Neuronal stem cell (in vitro differentiated cells): ENCODE measurements around the gene ERICH2.

Source experiments
- DNase-seq: peaks from one replicate; pipeline ENCODE4 v3.0.0-alpha.2; 2013; ENCODE audit warnings: low spot score
- H2AFZ ChIP-seq: one replicate; pipeline ENCODE4 v1.6.1; 2013; ENCODE audit warnings: mild to moderate bottlenecking, low read length, inconsistent platforms
- H2AK5ac ChIP-seq: 2 replicates; pipeline ENCODE4 v1.6.1; 2013; ENCODE audit warnings: low read depth, mild to moderate bottlenecking, inconsistent platforms, low read length, moderate library complexity, mixed read lengths
- H2BK120ac ChIP-seq: 2 replicates; pipeline ENCODE4 v1.6.1; 2013; ENCODE audit warnings: low read depth, mild to moderate bottlenecking, inconsistent platforms, low read length, moderate library complexity, mixed read lengths
- H2BK12ac ChIP-seq: one replicate; pipeline ENCODE4 v1.6.1; 2013; ENCODE audit warnings: low read length, inconsistent platforms
- H2BK15ac ChIP-seq: 2 replicates; pipeline ENCODE4 v1.6.1; 2013; ENCODE audit warnings: mild to moderate bottlenecking, low read length, inconsistent platforms, mixed read lengths
- H2BK5ac ChIP-seq: one replicate; pipeline ENCODE4 v1.6.1; 2013; ENCODE audit warnings: inconsistent platforms, mild to moderate bottlenecking, low read length, moderate library complexity
- H3K14ac ChIP-seq: one replicate; pipeline ENCODE4 v1.6.1; 2013; ENCODE audit warnings: low read length, inconsistent platforms
- H3K18ac ChIP-seq: 2 replicates; pipeline ENCODE4 v1.6.1; 2013; ENCODE audit warnings: low read length, inconsistent platforms
- H3K23ac ChIP-seq: 2 replicates; pipeline ENCODE4 v1.6.1; 2013; ENCODE audit warnings: low read depth, mild to moderate bottlenecking, mixed read lengths, low read length, inconsistent platforms; ENCODE audit not compliant: poor library complexity
- H3K27ac ChIP-seq: replicated peaks from 3 replicates; pipeline ENCODE4 v1.5.1; 2013; ENCODE audit warnings: low read length, inconsistent platforms
- H3K27me3 ChIP-seq, 3 experiments: 2 replicates each; pipeline ENCODE4 v1.6.1; 2013; ENCODE audit warnings: low read length in 3 of 3, mild to moderate bottlenecking in 2 of 3, inconsistent platforms in 1 of 3, low read depth in 1 of 3, mixed read lengths in 1 of 3, moderate library complexity in 1 of 3; ENCODE audit not compliant: control insufficient read depth in 3 of 3, insufficient read depth in 3 of 3
- H3K36me3 ChIP-seq, 2 donors: replicated peaks in 1 of 2; 2 replicates each; pipeline ENCODE4 v1.6.1; 2013; ENCODE audit warnings: low read length in 2 of 2; ENCODE audit not compliant: control insufficient read depth in 2 of 2, insufficient read depth in 2 of 2
- H3K4ac ChIP-seq: 2 replicates; pipeline ENCODE4 v1.6.1; 2013; ENCODE audit warnings: inconsistent platforms, mild to moderate bottlenecking, low read length, moderate library complexity
- H3K4me1 ChIP-seq, 2 donors: 1 replicate in 1 of 2; 2 replicates in 1 of 2; pipeline ENCODE4 v1.6.1; 2013; ENCODE audit warnings: low read length in 2 of 2, low read depth in 1 of 2; ENCODE audit not compliant: control insufficient read depth in 2 of 2, insufficient read depth in 1 of 2
- H3K4me2 ChIP-seq: one replicate; pipeline ENCODE4 v1.6.1; 2013; ENCODE audit warnings: mild to moderate bottlenecking, low read length, inconsistent platforms; ENCODE audit not compliant: insufficient read depth, poor library complexity, severe bottlenecking
- H3K4me3 ChIP-seq, 2 donors: 2 replicates each; pipeline ENCODE4 v1.5.1; 2013; ENCODE audit warnings: low read length in 2 of 2, mild to moderate bottlenecking in 2 of 2, inconsistent platforms in 1 of 2, moderate library complexity in 1 of 2
- H3K79me1 ChIP-seq: one replicate; pipeline ENCODE4 v1.6.1; 2013; ENCODE audit warnings: low read depth, mild to moderate bottlenecking, inconsistent platforms, low read length, moderate library complexity
- H3K9ac ChIP-seq: one replicate; pipeline ENCODE4 v1.6.1; 2013; ENCODE audit warnings: mild to moderate bottlenecking, low read depth, low read length, inconsistent platforms; ENCODE audit not compliant: poor library complexity
- H3K9me3 ChIP-seq, 2 donors: replicated peaks in 1 of 2; 2 replicates each; pipeline versions ENCODE3 to v1.6.1; 2013; ENCODE audit warnings: low read length in 2 of 2, mild to moderate bottlenecking in 2 of 2, inconsistent platforms in 1 of 2, low read depth in 1 of 2, mixed read lengths in 1 of 2, moderate library complexity in 1 of 2; ENCODE audit not compliant: control insufficient read depth in 2 of 2, insufficient read depth in 1 of 2
- H4K8ac ChIP-seq: one replicate; pipeline ENCODE4 v1.6.1; 2013; ENCODE audit warnings: low read depth, mild to moderate bottlenecking, inconsistent platforms, low read length, moderate library complexity
- H4K91ac ChIP-seq: one replicate; pipeline ENCODE4 v1.6.1; 2013; ENCODE audit warnings: low read length, low read depth, mild to moderate bottlenecking, inconsistent platforms; ENCODE audit not compliant: poor library complexity
- WGBS, 2 donors: extraction: QIAGEN DNeasy Blood & Tissue Kit; methylation state at CpG; one replicate each; pipeline ENCODE4 v1.1.7; 2013; ENCODE audit warnings: missing lambda C conversion rate in 2 of 2, mixed read lengths in 1 of 2; ENCODE audit not compliant: insufficient read length in 2 of 2, insufficient replicate concordance in 1 of 2; ENCODE audit errors: extremely low coverage in 2 of 2; 5-methylcytosine and 5-hydroxymethylcytosine counted together

ERICH2 gene

GRCh38 chr2:170762760-170763159, 7.4 kb upstream of the ERICH2 start:
- H2AK5ac ChIP-seq, result no peak overlapping the region
- H3K4me3 ChIP-seq, result no peak overlapping the region
- no peak overlapping the region for H2BK5ac ChIP-seq
- no peak for DNase-seq
- no peak overlapping the region for H2AFZ ChIP-seq
- H3K79me1 ChIP-seq, result peaks cover 2% of the 10 kb centered on the region
- H3K27me3 ChIP-seq, result no peaks in the 10 kb centered on the region
- H4K8ac ChIP-seq, result no peak overlapping the region
- H2BK12ac ChIP-seq, result no peak overlapping the region
- H4K91ac ChIP-seq, result no peak overlapping the region
- H2BK120ac ChIP-seq, result no peak overlapping the region
- no peak overlapping the region for H3K23ac ChIP-seq
- H3K4me1 ChIP-seq, result no peaks in the 10 kb centered on the region
- H3K27ac ChIP-seq, result no peak overlapping the region
- no peak overlapping the region for H3K18ac ChIP-seq
- H3K9ac ChIP-seq, result no peak overlapping the region
- H3K4me2 ChIP-seq, result no peak overlapping the region
- no peak overlapping the region for H3K14ac ChIP-seq
- no peaks in the 10 kb centered on the region for H3K9me3 ChIP-seq
- H3K36me3 ChIP-seq, result peaks cover 0 to 1% of the 10 kb centered on the region in 2 donors
- no peak overlapping the region for H2BK15ac ChIP-seq
- no CpG with 5 or more reads among the region's 7 CpGs for WGBS, 2 donors
- H3K4ac ChIP-seq, result no peak overlapping the region

GRCh38 chr2:170763232-170763631, 6.9 kb upstream of the ERICH2 start:
- H3K4ac ChIP-seq, result no peak overlapping the region
- H4K8ac ChIP-seq, result no peak overlapping the region
- DNase-seq, result no peak
- H3K36me3 ChIP-seq, result peaks cover 0 to 1% of the 10 kb centered on the region in 2 donors
- no peak overlapping the region for H4K91ac ChIP-seq
- H2BK120ac ChIP-seq, result no peak overlapping the region
- H3K4me3 ChIP-seq, result no peak overlapping the region
- WGBS, 2 donors, result no CpG with 5 or more reads among the region's 4 CpGs
- H3K4me1 ChIP-seq, result no peaks in the 10 kb centered on the region
- H3K18ac ChIP-seq, result no peak overlapping the region
- H2AFZ ChIP-seq, result no peak overlapping the region
- H3K9ac ChIP-seq, result no peak overlapping the region
- no peak overlapping the region for H2BK5ac ChIP-seq
- H3K23ac ChIP-seq, result no peak overlapping the region
- H3K9me3 ChIP-seq, result no peaks in the 10 kb centered on the region
- no peak overlapping the region for H2BK12ac ChIP-seq
- H3K27ac ChIP-seq, result no peak overlapping the region
- no peak overlapping the region for H3K4me2 ChIP-seq
- no peak overlapping the region for H2AK5ac ChIP-seq
- no peak overlapping the region for H2BK15ac ChIP-seq
- no peaks in the 10 kb centered on the region for H3K27me3 ChIP-seq
- peaks cover 2% of the 10 kb centered on the region for H3K79me1 ChIP-seq
- H3K14ac ChIP-seq, result no peak overlapping the region

GRCh38 chr2:170764880-170765261, 5.3 kb upstream of the ERICH2 start:
- H3K4ac ChIP-seq, result no peak overlapping the region
- no peak overlapping the region for H4K91ac ChIP-seq
- H3K4me2 ChIP-seq, result no peak overlapping the region
- peaks cover 0 to 1% of the 10 kb centered on the region in 2 donors for H3K36me3 ChIP-seq
- H3K9me3 ChIP-seq, result no peaks in the 10 kb centered on the region
- H3K14ac ChIP-seq, result no peak overlapping the region
- no peak overlapping the region for H2BK120ac ChIP-seq
- H3K9ac ChIP-seq, result no peak overlapping the region
- no peak overlapping the region for H3K18ac ChIP-seq
- H2BK12ac ChIP-seq, result no peak overlapping the region
- no peak overlapping the region for H3K23ac ChIP-seq
- no peak overlapping the region for H3K27ac ChIP-seq
- WGBS, 2 donors, result no CpG with 5 or more reads among the region's 2 CpGs
- no peak overlapping the region for H2BK5ac ChIP-seq
- no peak for DNase-seq
- no peak overlapping the region for H2AFZ ChIP-seq
- no peaks in the 10 kb centered on the region for H3K79me1 ChIP-seq
- no peak overlapping the region for H3K4me3 ChIP-seq
- no peak overlapping the region for H2AK5ac ChIP-seq
- no peak overlapping the region for H2BK15ac ChIP-seq
- no peaks in the 10 kb centered on the region for H3K4me1 ChIP-seq
- no peaks in the 10 kb centered on the region for H3K27me3 ChIP-seq
- H4K8ac ChIP-seq, result no peak overlapping the region

DNA sequence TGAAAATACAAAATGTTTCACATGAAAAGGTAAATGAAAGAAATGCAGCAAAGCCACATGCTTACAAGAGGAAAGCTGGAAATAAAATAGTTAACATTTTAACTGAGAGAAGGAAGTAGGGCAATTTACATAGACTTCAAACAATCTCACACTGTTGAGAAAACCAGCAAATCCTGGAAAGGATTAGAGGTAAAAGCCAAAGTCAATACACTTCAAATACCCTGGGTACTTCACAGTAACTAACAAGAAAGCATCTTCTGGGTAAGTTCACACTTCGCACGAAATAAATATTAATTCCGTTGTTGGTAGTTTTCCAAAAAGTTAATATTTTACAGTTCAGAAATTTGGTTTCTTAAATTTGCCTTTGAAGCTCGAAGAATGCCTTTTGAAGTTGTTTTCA, 3.5 kb upstream of the ERICH2 start:
- H2AK5ac ChIP-seq, result no peak overlapping the region
- no peak overlapping the region for H4K91ac ChIP-seq
- no peak overlapping the region for H2BK15ac ChIP-seq
- H3K14ac ChIP-seq, result no peak overlapping the region
- no peak overlapping the region for H2BK12ac ChIP-seq
- peaks cover 2% of the 10 kb centered on the region for H3K79me1 ChIP-seq
- H2BK5ac ChIP-seq, result no peak overlapping the region
- DNase-seq, result no peak
- no peak overlapping the region for H3K4ac ChIP-seq
- H3K27ac ChIP-seq, result no peak overlapping the region
- no peak overlapping the region for H4K8ac ChIP-seq
- H3K18ac ChIP-seq, result no peak overlapping the region
- H3K9me3 ChIP-seq, result no peaks in the 10 kb centered on the region
- no CpG with 5 or more reads among the region's 4 CpGs for WGBS, 2 donors
- no peak overlapping the region for H3K9ac ChIP-seq
- H3K27me3 ChIP-seq, result peaks cover 0 to 8% (median 0%) of the 10 kb centered on the region in 3 experiments
- peaks cover 0 to 1% of the 10 kb centered on the region in 2 donors for H3K36me3 ChIP-seq
- no peaks in the 10 kb centered on the region for H3K4me1 ChIP-seq
- no peak overlapping the region for H2AFZ ChIP-seq
- no peak overlapping the region for H3K4me2 ChIP-seq
- no peak overlapping the region for H2BK120ac ChIP-seq
- no peak overlapping the region for H3K23ac ChIP-seq
- H3K4me3 ChIP-seq, result no peak overlapping the region
